Nephron progenitor cell (in vitro differentiated cells): ENCODE results near the gene GBP3.
A peak's percentile ranks its signal among the peaks of the same experiment; 100 is the strongest.

ENCODE experiments used
- DNase-seq: peaks from one replicate; pipeline ENCODE4 v3.0.0; 2021
- H3K27ac Mint-ChIP-seq: 2 replicates; pipeline ENCODE4 v1.8.0; 2021; ENCODE audit warnings: mild to moderate bottlenecking, moderate library complexity, mixed read lengths
- H3K27me3 Mint-ChIP-seq: 2 replicates; pipeline ENCODE4 v1.8.0; 2021; ENCODE audit warnings: mild to moderate bottlenecking, low read depth, mixed read lengths; ENCODE audit not compliant: poor library complexity
- H3K36me3 Mint-ChIP-seq: 2 replicates; pipeline ENCODE4 v1.8.0; 2021; ENCODE audit warnings: low read depth, mixed read lengths
- H3K4me1 Mint-ChIP-seq: 2 replicates; pipeline ENCODE4 v1.8.0; 2021; ENCODE audit warnings: mixed read lengths
- H3K4me3 Mint-ChIP-seq: 2 replicates; pipeline ENCODE4 v1.8.0; 2021; ENCODE audit warnings: mild to moderate bottlenecking, moderate library complexity, mixed read lengths
- H3K9me3 Mint-ChIP-seq: 2 replicates; pipeline ENCODE4 v1.8.0; 2021; ENCODE audit warnings: mild to moderate bottlenecking, moderate library complexity, mixed read lengths
- CTCF ChIP-seq: fragments of 200-600 bp; sonication (generic); IDR thresholded peaks from 2 replicates; pipeline ENCODE4 v1.5.0; 2021; ENCODE audit warnings: antibody characterized with exemption

GBP3 gene

GRCh38 chr1:89022167-89022959 is at the start of gene GBP3:
Gene GBP3, minus strand, starts transcription at chr1:89022866. Its CDS starts 2,145 bp downstream, at chr1:89020721.
- Mint-ChIP-seq H3K4me3 (peak within 1 kb of the TSS; percentile 26), H3K9me3 (no peaks in the 10 kb centered on the region), H3K36me3 (no peaks in the 10 kb centered on the region), H3K27me3 (no peaks in the 10 kb centered on the region), H3K4me1 (peaks cover 19% of the 10 kb centered on the region), H3K27ac (peak within 1 kb of the TSS; percentile 72)
- TF ChIP-seq CTCF, result no peak
- no peak for DNase-seq

- no peaks in the 10 kb centered on the region for H3K4me1 Mint-ChIP-seq
- no peak for DNase-seq
- H3K27me3 Mint-ChIP-seq, result peaks cover 8% of the 10 kb centered on the region
- H3K4me3 Mint-ChIP-seq, result no peak overlapping the region
- H3K36me3 Mint-ChIP-seq, result no peaks in the 10 kb centered on the region
- no peak overlapping the region for H3K27ac Mint-ChIP-seq
- no peak for TF ChIP-seq CTCF
- H3K9me3 Mint-ChIP-seq, result peaks cover 15% of the 10 kb centered on the region
These were observed 47.8 kb upstream of the GBP3 start for GRCh38 chr1:89070509-89070908.

- TF ChIP-seq CTCF, result no peak
- H3K9me3 Mint-ChIP-seq, result peaks cover 12% of the 10 kb centered on the region
- H3K27ac Mint-ChIP-seq, result no peak overlapping the region
- peaks cover 8% of the 10 kb centered on the region for H3K27me3 Mint-ChIP-seq
- H3K4me3 Mint-ChIP-seq, result no peak overlapping the region
- H3K36me3 Mint-ChIP-seq, result no peaks in the 10 kb centered on the region
- DNase-seq, result no peak
- H3K4me1 Mint-ChIP-seq, result peaks cover 2% of the 10 kb centered on the region
These were observed 47.3 kb upstream of the GBP3 start for GRCh38 chr1:89069951-89070350.

GRCh38 chr1:89068291-89068690 is 45.6 kb upstream of the GBP3 start:
- TF ChIP-seq CTCF, result no peak

GRCh38 chr1:89065079-89065868 is 42.6 kb upstream of the GBP3 start, which contains the start of gene GBP1:
Gene GBP1, minus strand, starts transcription at chr1:89065208. Its CDS starts 1,974 bp downstream, at chr1:89063234.
- Mint-ChIP-seq H3K36me3 (no peaks in the 10 kb centered on the region), H3K9me3 (no peaks in the 10 kb centered on the region), H3K27ac (peak within 1 kb of the TSS; percentile 26), H3K4me3 (peak within 1 kb of the TSS; percentile 2), H3K4me1 (peaks cover 15% of the 10 kb centered on the region), H3K27me3 (peaks cover 7% of the 10 kb centered on the region)
- DNase-seq, result no peak
- no peak for TF ChIP-seq CTCF

More at GRCh38 chr1:89068291-89068690, 45.6 kb upstream of the GBP3 start:
- no peak for DNase-seq
- H3K27me3 Mint-ChIP-seq, result peaks cover 11% of the 10 kb centered on the region
- H3K36me3 Mint-ChIP-seq, result no peaks in the 10 kb centered on the region
- no peaks in the 10 kb centered on the region for H3K9me3 Mint-ChIP-seq
- no peak overlapping the region for H3K4me3 Mint-ChIP-seq
- no peak overlapping the region for H3K27ac Mint-ChIP-seq
- H3K4me1 Mint-ChIP-seq, result peaks cover 15% of the 10 kb centered on the region
